ENCODE data around the gene KCND3. TPM values are rescaled to one million over a fixed set of nuclear protein-coding genes. Genes with fewer than 3 reads are reported as not detected.

KCND3 gene
- total and polyA plus RNA-seq, 2 of the 4 experiments (the other 2 are of a cell fraction): under 0.01 to 0.03 TPM

DNA sequence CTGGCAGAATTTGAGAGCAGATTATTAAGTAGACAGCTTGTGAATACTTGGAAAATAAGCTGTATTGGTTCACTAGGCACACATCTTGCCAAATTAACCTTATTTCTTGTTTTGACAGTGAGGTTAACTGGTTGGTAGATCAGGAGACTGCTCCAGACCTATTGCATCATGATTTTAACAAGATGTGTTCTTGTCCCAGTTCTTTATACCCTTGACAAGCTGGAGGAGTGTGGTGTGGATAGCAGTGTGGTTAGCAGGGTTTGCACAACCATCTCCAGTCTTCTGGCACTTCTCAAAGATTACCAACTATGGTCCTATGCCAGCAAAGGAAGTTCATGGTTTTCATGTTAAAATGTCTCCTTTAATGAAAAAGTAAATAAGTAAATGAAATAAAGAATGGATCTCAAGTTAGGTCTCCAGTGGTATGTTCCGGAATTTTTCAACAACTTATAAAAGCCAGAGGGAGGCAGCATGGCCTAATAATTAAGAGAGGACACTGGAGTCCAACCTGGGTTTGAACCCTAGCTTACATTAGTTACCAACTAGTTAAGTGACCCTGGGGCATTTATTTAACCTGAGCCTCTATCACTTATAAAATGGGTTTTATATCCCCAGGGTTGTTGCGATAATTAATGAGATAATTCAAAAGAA is 199.7 kb downstream of the KCND3 start:
- POLR2A ChIA-PET (ENCODE audit: unreplicated experiment): no interaction called here
- intact Hi-C loops (cut with micrococcal nuclease): loop anchor here (5.0 kb wide), 1 partner anchor 203 kb away; no protein-coding TSS in a partner anchor
- no peak overlapping the region for H3K9ac ChIP-seq (ENCODE audit: low read depth, low read length)

More for the DNA sequence above, 199.7 kb downstream of the KCND3 start:
- H3K4me3 ChIP-seq (ENCODE audit: insufficient read depth, low read depth, low read length): no peak overlapping the region
- H2BK120ac ChIP-seq (ENCODE audit: low read depth, low read length): no peak overlapping the region
- dilution Hi-C loops (cut with HindIII; ENCODE audit: low sequenced_read_pairs, unreplicated experiment) (no loop called here), in situ Hi-C loops (cut with MboI; ENCODE audit: low sequenced_read_pairs) (no loop called here)
- H2BK5ac ChIP-seq (ENCODE audit: low read depth, low read length, poor library complexity, severe bottlenecking): no peak overlapping the region
- no peak overlapping the region for H4K91ac ChIP-seq (ENCODE audit: insufficient read depth, low read depth, low read length)
- no peak overlapping the region for H2AK5ac ChIP-seq (ENCODE audit: low read depth, low read length)
- no peak overlapping the region for H4K8ac ChIP-seq (ENCODE audit: low read depth in 2 of 2, low read length in 2 of 2)
- H2AK9ac ChIP-seq (replicated peaks; ENCODE audit: low read depth, low read length, poor library complexity): no peak overlapping the region
- no peak for DNase-seq
- no peak overlapping the region for H3K4me2 ChIP-seq (ENCODE audit: low read depth, low read length)
- no peaks in the 10 kb centered on the region for H3K36me3 ChIP-seq (ENCODE audit: control insufficient read depth, insufficient read depth, low read length)
- H3K27me3 ChIP-seq (ENCODE audit: control insufficient read depth, insufficient read depth, low read length): peaks cover 47% of the 10 kb centered on the region
- CTCF ChIA-PET: interaction anchor here (2.4 kb wide), 1 partner anchor 547 kb away, joined by 6 read pairs; no protein-coding TSS in a partner anchor
- H2BK15ac ChIP-seq (ENCODE audit: low read depth, low read length): no peak overlapping the region
- no CpG with 5 or more reads among the region's 2 CpGs for WGBS, 2 experiments (ENCODE audit: extremely low coverage in 2 of 2, insufficient read length in 1 of 2)
- ATAC-seq (ENCODE audit: low read depth): peak; percentile 50
- H4K20me1 ChIP-seq (ENCODE audit: insufficient read depth, low read length): no peaks in the 10 kb centered on the region
- H3K18ac ChIP-seq (ENCODE audit: low read depth, low read length): no peak overlapping the region
- no peaks in the 10 kb centered on the region for H3K9me1 ChIP-seq (ENCODE audit: insufficient read depth, low read length)
- no peak overlapping the region for H3K56ac ChIP-seq (ENCODE audit: extremely low read depth, insufficient read depth, low read length)
- H3K4me1 ChIP-seq (ENCODE audit: control insufficient read depth, insufficient read depth, low read length): peaks cover 2% of the 10 kb centered on the region; the same call in 1 of the 2 replicates
- H3K23ac ChIP-seq (ENCODE audit: low read depth, low read length): no peak overlapping the region
- H4K5ac ChIP-seq (ENCODE audit: low read depth, low read length): no peak overlapping the region
- no peaks in the 10 kb centered on the region for H3K79me1 ChIP-seq (ENCODE audit: low read depth in 1 of 2, low read length in 2 of 2)
- no peak for TF ChIP-seq ELK1 (IDR thresholded peaks at IDR 0.05; ENCODE audit: borderline replicate concordance, low read depth, low read length)
- peak; percentile 69 for TF ChIP-seq CEBPB (IDR thresholded peaks at IDR 0.05; ENCODE audit: low read depth, low read length)
- H2BK20ac ChIP-seq (ENCODE audit: low read depth, low read length): no peak overlapping the region
- H3K27ac ChIP-seq (ENCODE audit: insufficient read depth, low read length): no peak overlapping the region
- H3K9me3 ChIP-seq (ENCODE audit: control insufficient read depth, insufficient read depth, low read length): no peaks in the 10 kb centered on the region
- no peak overlapping the region for H3K4ac ChIP-seq (ENCODE audit: low read depth, low read length)
- H2AFZ ChIP-seq (replicated peaks; ENCODE audit: low read length, poor library complexity): no peak overlapping the region
- no TSS peak for BruUV-seq (replicated peaks)
- H3K14ac ChIP-seq (replicated peaks; ENCODE audit: low read depth, low read length): no peak overlapping the region

Measured in IMR-90 (cell line).